Mononuclear cell (primary cell): ENCODE measurements around the gene FAM171A2. TPM values are rescaled to one million over a fixed set of nuclear protein-coding genes. Genes with fewer than 3 reads are reported as not detected.
A peak's percentile ranks its signal among the peaks of the same experiment; 100 is the strongest.
"Not testable (repeated sequence)": the region's sequence is repeated elsewhere in the genome, so short reads cannot be mapped to it uniquely, and the experiment has no call there.

Experiments used
- H3K27me3 ChIP-seq: 2 replicates; pipeline ENCODE4 v1.6.0; 2011; ENCODE audit warnings: low read length, control low read depth; ENCODE audit not compliant: insufficient read depth
- H3K4me1 ChIP-seq: 2 replicates; pipeline ENCODE4 v1.5.1; 2011; ENCODE audit warnings: mild to moderate bottlenecking, low read length, control low read depth; ENCODE audit not compliant: insufficient read depth
- H3K4me3 ChIP-seq: 2 replicates; pipeline ENCODE4 v1.5.1; 2011; ENCODE audit warnings: mild to moderate bottlenecking, low read length, moderate library complexity
- H3K9me3 ChIP-seq: 2 replicates; pipeline ENCODE4 v1.5.1; 2011; ENCODE audit warnings: low read depth, mild to moderate bottlenecking, control low read depth, low read length
- total RNA-seq: library from RNA; depleted of rRNA; stranded (reverse); fragments of >200 nt; gene quantifications from one replicate; pipeline ENCODE4 v1.2.3, GENCODE V29; 2012

The FAM171A2 gene
- total RNA-seq, 1 donor, result 0.10 TPM

GRCh38 chr17:44329516-44329915 lies 34.1 kb downstream of the FAM171A2 start:
- peaks cover 65% of the 10 kb centered on the region for H3K4me1 ChIP-seq
- not testable (repeated sequence) for H3K9me3 ChIP-seq, H3K27me3 ChIP-seq, H3K4me3 ChIP-seq

- Histone ChIP-seq H3K27me3 (no peaks in the 10 kb centered on the region), H3K9me3 (no peaks in the 10 kb centered on the region)
Observed at GRCh38 chr17:44327715-44328449, 35.8 kb downstream of the FAM171A2 start.

DNA sequence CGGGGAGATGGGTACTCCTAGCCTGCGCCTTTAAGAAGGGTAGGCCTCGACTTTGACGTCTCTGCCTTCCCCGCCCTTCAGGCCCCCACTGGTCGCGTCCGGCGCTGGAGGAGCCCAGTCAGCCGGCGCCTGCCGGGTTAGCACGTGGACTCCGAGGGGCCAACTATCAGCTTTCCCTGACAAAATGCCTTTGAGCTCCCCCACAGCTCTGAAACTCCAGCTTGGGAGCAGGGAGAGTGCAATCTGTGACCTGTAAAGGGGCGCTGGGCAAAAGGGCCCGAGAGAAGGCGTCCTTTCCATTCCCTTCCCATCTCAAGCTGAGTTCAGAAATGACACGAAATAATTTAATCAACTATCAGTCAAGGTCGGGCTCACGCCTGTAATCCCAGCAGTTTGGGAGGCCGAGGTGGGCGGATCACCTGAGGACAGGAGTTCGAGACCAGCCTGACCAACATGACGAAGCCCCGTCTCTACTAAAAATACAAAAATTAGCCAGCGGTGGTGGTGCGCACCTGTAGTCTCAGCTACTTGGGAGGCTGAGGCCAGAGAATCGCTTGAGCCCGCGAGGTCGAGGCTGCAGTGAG lies 36.7 kb downstream of the FAM171A2 start:
- Histone ChIP-seq H3K27me3 (no peaks in the 10 kb centered on the region), H3K9me3 (no peaks in the 10 kb centered on the region), H3K4me3 (no peak overlapping the region), H3K4me1 (peaks cover 49% of the 10 kb centered on the region)

More at GRCh38 chr17:44327715-44328449, 35.8 kb downstream of the FAM171A2 start:
- no peak overlapping the region for H3K4me3 ChIP-seq
- peaks cover 58% of the 10 kb centered on the region for H3K4me1 ChIP-seq

GRCh38 chr17:44324571-44325275 lies 38.9 kb downstream of the FAM171A2 start, which contains the start of gene SLC25A39:
Gene SLC25A39 (minus strand): TSS chr17:44324823. CDS start chr17:44323562, 1,261 bp downstream.
- H3K9me3 ChIP-seq, result no peaks in the 10 kb centered on the region
- peaks cover 37% of the 10 kb centered on the region for H3K4me1 ChIP-seq
- H3K27me3 ChIP-seq, result no peaks in the 10 kb centered on the region
- peak within 1 kb of the TSS; percentile 65 for H3K4me3 ChIP-seq

DNA sequence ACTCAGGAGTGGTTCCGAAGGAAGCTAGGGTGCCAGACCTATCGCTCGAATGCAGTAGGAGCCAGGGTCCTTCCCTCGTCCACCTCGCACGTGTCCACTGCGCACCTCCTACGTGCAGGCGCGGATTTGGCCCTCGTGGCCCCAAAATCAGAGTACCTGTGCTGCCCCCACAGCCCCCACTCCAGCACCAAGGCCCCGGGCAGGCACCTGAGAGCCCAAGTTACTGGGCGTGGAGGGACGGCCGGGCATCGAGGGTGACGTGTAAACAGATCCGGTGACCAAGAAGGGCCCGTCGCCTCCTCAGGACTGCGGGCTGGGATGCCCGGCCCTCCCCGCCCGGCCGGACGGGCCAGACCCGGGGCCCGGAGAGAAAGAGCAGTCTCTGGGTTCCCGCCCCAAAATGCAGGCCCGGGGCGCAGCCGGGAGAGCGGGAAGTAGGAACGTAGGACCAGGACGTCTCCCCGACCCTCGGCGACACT lies 39.5 kb downstream of the FAM171A2 start:
- no peaks in the 10 kb centered on the region for H3K9me3 ChIP-seq
- no peaks in the 10 kb centered on the region for H3K27me3 ChIP-seq
- H3K4me3 ChIP-seq, result peak overlapping the region; percentile 65
- H3K4me1 ChIP-seq, result peaks cover 37% of the 10 kb centered on the region

- Histone ChIP-seq H3K9me3 (no peaks in the 10 kb centered on the region), H3K4me3 (peak overlapping the region; percentile 65)
Observed at GRCh38 chr17:44323359-44324091, 40.1 kb downstream of the FAM171A2 start.

GRCh38 chr17:44322236-44322895 lies 41.3 kb downstream of the FAM171A2 start:
- peaks cover 3% of the 10 kb centered on the region for H3K27me3 ChIP-seq
- no peaks in the 10 kb centered on the region for H3K9me3 ChIP-seq
- H3K4me3 ChIP-seq, result no peak overlapping the region
- H3K4me1 ChIP-seq, result peaks cover 31% of the 10 kb centered on the region

More at GRCh38 chr17:44323359-44324091, 40.1 kb downstream of the FAM171A2 start:
- Histone ChIP-seq H3K4me1 (peaks cover 37% of the 10 kb centered on the region), H3K27me3 (no peaks in the 10 kb centered on the region)

DNA sequence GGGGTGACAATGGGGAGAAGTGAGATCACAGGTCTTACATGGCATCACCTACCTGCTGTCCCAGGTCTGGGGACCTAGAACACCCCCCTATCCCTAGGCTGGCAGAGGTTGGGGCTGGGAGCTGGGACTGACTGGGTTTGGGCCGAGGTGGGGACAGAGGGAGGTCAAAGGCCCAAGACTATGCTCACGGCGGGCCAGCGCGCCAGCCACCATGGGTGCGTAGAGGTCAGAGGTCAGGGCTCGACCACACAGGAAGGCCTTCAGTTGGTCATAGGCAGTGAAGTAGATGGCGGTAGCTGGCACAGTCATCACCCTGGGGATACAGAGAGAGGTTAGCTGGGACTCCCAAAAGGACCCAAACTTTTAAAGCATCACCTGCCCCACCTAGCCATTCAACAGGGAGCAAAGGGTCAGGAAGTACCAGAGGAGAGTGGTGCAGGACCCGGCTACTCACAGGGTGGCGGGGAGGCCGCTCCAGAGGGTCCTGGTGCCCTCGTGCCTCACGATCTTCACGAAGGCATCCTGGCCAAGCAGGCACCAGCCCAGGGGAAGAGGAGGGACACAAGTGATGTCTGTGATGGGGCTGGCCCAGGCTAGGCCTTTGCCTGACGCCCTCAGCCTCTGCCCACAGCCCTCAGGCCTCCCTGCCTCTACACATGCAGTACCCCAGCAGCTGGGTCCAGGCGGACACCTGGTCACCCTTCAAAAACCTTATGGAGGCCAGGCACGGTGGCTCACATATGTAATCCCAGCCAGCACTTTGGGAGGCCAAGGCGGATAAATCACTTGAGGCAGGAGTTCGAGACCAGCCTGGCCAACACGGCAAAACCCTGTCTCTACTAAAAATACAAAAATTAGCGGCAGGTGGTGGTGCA lies 42.2 kb downstream of the FAM171A2 start:
- no peaks in the 10 kb centered on the region for H3K9me3 ChIP-seq
- peaks cover 11% of the 10 kb centered on the region for H3K27me3 ChIP-seq
- peaks cover 25% of the 10 kb centered on the region for H3K4me1 ChIP-seq
- no peak overlapping the region for H3K4me3 ChIP-seq

DNA sequence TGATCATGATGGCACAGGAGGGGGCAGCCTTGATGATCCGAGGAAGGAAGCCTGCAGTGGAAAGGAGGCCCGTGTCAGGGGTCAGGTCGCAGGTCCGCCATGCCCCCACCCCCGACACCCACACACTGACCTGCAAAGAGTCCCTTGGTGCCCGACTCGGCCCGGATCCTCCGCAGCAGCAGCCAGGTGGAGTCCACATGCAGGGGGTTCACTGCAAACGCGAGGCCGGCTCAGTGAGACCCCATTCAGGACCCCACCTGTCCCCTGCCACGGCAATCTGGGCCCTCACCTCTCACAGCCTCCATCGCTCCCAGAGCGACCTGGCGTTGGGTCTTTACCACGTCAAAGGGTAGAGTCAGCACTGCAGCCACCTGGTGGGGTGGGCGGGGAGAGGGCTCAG lies 43.6 kb downstream of the FAM171A2 start:
- H3K4me1 ChIP-seq, result peaks cover 17% of the 10 kb centered on the region

DNA sequence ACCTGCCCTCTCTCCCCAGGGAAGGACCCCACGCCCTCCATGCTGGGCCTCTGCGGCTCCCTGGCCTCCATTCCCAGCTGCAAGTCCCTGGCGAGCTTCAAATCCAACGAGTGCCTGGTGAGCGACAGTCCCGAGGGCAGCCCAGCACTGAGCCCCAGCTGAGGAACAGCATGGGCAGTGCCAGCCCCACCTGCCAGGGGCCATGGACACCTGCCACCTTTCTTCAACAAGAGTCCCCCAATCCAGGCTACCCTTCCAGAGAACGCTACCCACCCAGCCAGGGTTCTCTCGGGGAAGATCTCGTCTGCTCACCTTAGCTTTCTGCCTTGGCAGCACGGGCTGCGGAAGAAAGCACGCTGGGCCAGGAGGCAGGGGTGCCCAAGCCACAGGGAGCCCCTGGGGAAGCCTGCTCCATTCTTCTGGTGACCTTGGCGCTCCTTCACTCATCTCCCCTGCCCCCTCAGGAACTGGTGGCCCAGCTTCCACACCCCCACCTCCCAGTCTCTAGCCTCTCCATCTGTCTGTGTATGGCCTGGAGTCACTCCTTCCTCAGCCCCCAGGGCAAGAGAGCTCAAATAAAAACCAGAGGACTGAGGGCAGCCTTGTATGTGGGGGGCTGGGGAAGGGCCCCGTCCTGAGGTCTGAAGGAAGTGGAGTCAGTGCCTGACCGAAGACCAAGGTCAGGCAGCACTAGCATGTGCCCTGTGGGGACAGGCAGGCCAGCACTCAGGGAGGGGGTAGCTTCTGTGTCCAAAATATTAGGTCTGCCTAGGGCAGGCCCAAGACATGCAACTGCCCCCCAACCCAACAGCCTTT lies 45.4 kb downstream of the FAM171A2 start:
- no peak overlapping the region for H3K4me3 ChIP-seq
- no peaks in the 10 kb centered on the region for H3K9me3 ChIP-seq
- peaks cover 10% of the 10 kb centered on the region for H3K4me1 ChIP-seq
- H3K27me3 ChIP-seq, result peaks cover 34% of the 10 kb centered on the region

More for the DNA sequence above, 43.6 kb downstream of the FAM171A2 start:
- no peaks in the 10 kb centered on the region for H3K9me3 ChIP-seq
- peaks cover 21% of the 10 kb centered on the region for H3K27me3 ChIP-seq
- no peak overlapping the region for H3K4me3 ChIP-seq

GRCh38 chr17:44317545-44317944 lies 46.1 kb downstream of the FAM171A2 start:
- Histone ChIP-seq H3K9me3 (no peaks in the 10 kb centered on the region), H3K4me3 (no peak overlapping the region), H3K4me1 (peaks cover 10% of the 10 kb centered on the region), H3K27me3 (peaks cover 34% of the 10 kb centered on the region)

GRCh38 chr17:44315760-44316731 lies 47.6 kb downstream of the FAM171A2 start:
- no peaks in the 10 kb centered on the region for H3K9me3 ChIP-seq
- peaks cover 34% of the 10 kb centered on the region for H3K27me3 ChIP-seq
- no peak overlapping the region for H3K4me3 ChIP-seq
- peaks cover 10% of the 10 kb centered on the region for H3K4me1 ChIP-seq
